Measurements from ENCODE around the gene TOMM20.

TOMM20 gene

DNA sequence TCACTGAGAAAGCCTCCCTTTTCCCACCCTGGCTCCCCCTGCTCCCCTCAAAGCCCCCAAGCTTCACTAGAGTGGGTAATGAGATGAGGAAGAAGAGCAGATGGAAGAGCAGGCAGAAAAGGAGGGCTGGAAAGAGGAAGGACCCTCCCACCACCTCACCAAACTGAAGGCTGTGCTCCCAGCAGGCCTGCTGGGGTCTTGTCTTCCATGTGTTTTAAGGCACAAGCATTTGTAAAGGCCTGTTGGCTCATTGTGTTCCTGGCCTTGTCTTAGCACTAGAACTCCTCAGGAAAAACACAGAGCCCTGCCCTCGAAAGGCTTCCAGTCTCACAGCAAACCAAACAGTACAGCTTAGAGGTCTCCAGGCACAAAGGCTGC is 51.5 kb downstream of the TOMM20 start:
- Histone ChIP-seq H3K27ac (ENCODE audit: low read length) (peak overlapping the region; percentile 33; the same call in 1 of the 2 replicates), H3K4me1 (ENCODE audit: low read length) (peaks cover 70% of the 10 kb centered on the region)

DNA sequence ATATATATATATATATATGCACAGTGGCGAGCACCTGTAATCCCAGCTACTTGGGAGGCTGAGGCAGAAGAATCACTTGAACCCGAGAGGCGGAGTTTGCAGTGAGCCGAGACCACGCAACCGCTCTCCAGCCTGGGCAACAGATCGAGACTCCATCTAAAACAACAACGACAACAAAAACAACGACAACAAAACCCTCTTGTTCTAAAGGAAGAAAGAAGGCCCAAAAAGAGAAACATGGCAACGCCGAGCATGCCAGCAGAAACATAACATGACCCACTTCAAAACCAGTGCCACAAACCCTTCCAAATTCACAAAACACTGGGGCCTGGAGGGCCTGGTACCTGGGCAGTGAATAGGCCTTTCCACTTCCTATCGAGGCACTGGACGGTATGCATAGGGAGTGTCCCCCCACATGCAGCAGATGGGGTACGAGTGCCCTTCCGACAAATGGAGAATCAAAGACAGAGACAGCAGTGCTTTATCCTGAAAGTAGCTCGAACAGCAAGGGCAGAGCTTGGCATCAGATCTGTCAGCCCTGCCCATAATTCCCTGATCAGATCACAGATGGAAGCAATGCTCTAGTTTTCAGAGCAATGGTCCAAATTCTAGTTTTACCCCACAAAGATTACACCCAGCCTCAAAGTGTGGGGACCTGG is 52.0 kb downstream of the TOMM20 start:
- no peaks in the 10 kb centered on the region for H3K27me3 ChIP-seq (replicated peaks; ENCODE audit: insufficient read depth, low read length)
- no peak overlapping the region for H3K9ac ChIP-seq (ENCODE audit: low read length)
- DNase-seq = no peak
- H3K36me3 ChIP-seq (replicated peaks; ENCODE audit: insufficient read depth, low read length) = no peaks in the 10 kb centered on the region
- H3K9me3 ChIP-seq (replicated peaks; ENCODE audit: insufficient read depth, low read length) = no peaks in the 10 kb centered on the region
- H3K79me2 ChIP-seq (ENCODE audit: low read length) = no peaks in the 10 kb centered on the region
- H4K20me1 ChIP-seq (ENCODE audit: insufficient read depth, low read length) = no peaks in the 10 kb centered on the region
- H3K4me2 ChIP-seq (ENCODE audit: low read depth, low read length) = no peak overlapping the region
- TF ChIP-seq, protein P1, sequence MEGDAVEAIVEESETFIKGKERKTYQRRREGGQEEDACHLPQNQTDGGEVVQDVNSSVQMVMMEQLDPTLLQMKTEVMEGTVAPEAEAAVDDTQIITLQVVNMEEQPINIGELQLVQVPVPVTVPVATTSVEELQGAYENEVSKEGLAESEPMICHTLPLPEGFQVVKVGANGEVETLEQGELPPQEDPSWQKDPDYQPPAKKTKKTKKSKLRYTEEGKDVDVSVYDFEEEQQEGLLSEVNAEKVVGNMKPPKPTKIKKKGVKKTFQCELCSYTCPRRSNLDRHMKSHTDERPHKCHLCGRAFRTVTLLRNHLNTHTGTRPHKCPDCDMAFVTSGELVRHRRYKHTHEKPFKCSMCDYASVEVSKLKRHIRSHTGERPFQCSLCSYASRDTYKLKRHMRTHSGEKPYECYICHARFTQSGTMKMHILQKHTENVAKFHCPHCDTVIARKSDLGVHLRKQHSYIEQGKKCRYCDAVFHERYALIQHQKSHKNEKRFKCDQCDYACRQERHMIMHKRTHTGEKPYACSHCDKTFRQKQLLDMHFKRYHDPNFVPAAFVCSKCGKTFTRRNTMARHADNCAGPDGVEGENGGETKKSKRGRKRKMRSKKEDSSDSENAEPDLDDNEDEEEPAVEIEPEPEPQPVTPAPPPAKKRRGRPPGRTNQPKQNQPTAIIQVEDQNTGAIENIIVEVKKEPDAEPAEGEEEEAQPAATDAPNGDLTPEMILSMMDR (IDR thresholded peaks at IDR 0.05; ENCODE audit: low read length) = no peak
- no peak for TF ChIP-seq EZH2phosphoT487 (IDR thresholded peaks at IDR 0.05; ENCODE audit: low read length)
- no peak for TF ChIP-seq EZH2 (optimal IDR thresholded peaks at IDR 0.05; ENCODE audit: low read depth, low read length)
- H2AFZ ChIP-seq (ENCODE audit: low read length) = no peak overlapping the region
- no peak overlapping the region for H3K4me3 ChIP-seq (ENCODE audit: low read length)
- H3K27ac ChIP-seq (ENCODE audit: low read length) = peak overlapping the region; percentile 33; the same call in 1 of the 2 replicates
- peaks cover 70% of the 10 kb centered on the region for H3K4me1 ChIP-seq (ENCODE audit: low read length)
- H3K9me2 ChIP-seq (replicated peaks; ENCODE audit: insufficient read depth, low read length) = no peaks in the 10 kb centered on the region
- H3F3A ChIP-seq (ENCODE audit: insufficient read depth, low read length) = peaks cover 64% of the 10 kb centered on the region

More for the DNA sequence above, 51.5 kb downstream of the TOMM20 start:
- Histone ChIP-seq H3K9me2 (replicated peaks; ENCODE audit: insufficient read depth, low read length) (no peaks in the 10 kb centered on the region), H3K4me2 (ENCODE audit: low read depth, low read length) (no peak overlapping the region), H3K9me3 (replicated peaks; ENCODE audit: insufficient read depth, low read length) (no peaks in the 10 kb centered on the region), H3K27me3 (replicated peaks; ENCODE audit: insufficient read depth, low read length) (no peaks in the 10 kb centered on the region), H3K79me2 (ENCODE audit: low read length) (no peaks in the 10 kb centered on the region), H3K9ac (ENCODE audit: low read length) (no peak overlapping the region), H3F3A (ENCODE audit: insufficient read depth, low read length) (peaks cover 64% of the 10 kb centered on the region), H3K36me3 (replicated peaks; ENCODE audit: insufficient read depth, low read length) (no peaks in the 10 kb centered on the region), H3K4me3 (ENCODE audit: low read length) (no peak overlapping the region), H2AFZ (ENCODE audit: low read length) (no peak overlapping the region), H4K20me1 (ENCODE audit: insufficient read depth, low read length) (no peaks in the 10 kb centered on the region)
- TF ChIP-seq, protein P1 (IDR thresholded peaks at IDR 0.05; ENCODE audit: low read length) = no peak
- TF ChIP-seq EZH2 (optimal IDR thresholded peaks at IDR 0.05; ENCODE audit: low read depth, low read length) (no peak), EZH2phosphoT487 (IDR thresholded peaks at IDR 0.05; ENCODE audit: low read length) (no peak)
- no peak for DNase-seq

DNA sequence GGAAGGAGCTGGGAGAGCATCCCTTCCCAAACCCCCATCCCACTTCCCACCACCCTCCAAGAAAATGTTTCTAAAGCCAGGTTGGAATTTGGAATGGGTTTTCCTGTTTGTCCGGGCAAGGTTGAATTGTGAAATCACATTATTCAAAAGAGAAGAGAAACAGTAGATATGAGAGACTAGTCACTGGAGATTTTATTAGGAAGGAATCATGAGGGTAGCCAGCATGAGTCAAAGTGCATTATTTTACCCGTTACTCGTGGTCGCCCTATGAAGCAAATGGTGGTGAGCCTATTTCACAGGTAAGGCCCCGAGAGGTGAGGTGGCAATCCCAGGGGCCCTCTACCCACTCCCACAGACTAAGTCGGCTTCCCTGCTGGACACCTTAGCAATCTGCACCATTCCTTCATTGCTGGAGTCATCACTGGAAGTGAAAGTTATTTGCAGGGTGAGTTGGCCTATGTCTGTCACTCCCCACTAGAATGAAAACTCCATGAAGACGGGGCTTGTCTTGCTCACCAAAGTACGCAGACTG is 52.8 kb downstream of the TOMM20 start:
- no peaks in the 10 kb centered on the region for H3K9me2 ChIP-seq (replicated peaks; ENCODE audit: insufficient read depth, low read length)
- H4K20me1 ChIP-seq (ENCODE audit: insufficient read depth, low read length) = no peaks in the 10 kb centered on the region
- H3K4me1 ChIP-seq (ENCODE audit: low read length) = peaks cover 66% of the 10 kb centered on the region
- H3K4me2 ChIP-seq (ENCODE audit: low read depth, low read length) = peak overlapping the region; percentile 88
- H3F3A ChIP-seq (ENCODE audit: insufficient read depth, low read length) = peaks cover 64% of the 10 kb centered on the region
- no peaks in the 10 kb centered on the region for H3K9me3 ChIP-seq (replicated peaks; ENCODE audit: insufficient read depth, low read length)
- H3K27ac ChIP-seq (ENCODE audit: low read length) = peak overlapping the region; percentile 97
- H3K4me3 ChIP-seq (ENCODE audit: low read length) = no peak overlapping the region
- H3K9ac ChIP-seq (ENCODE audit: low read length) = peak overlapping the region; percentile 90
- no peaks in the 10 kb centered on the region for H3K27me3 ChIP-seq (replicated peaks; ENCODE audit: insufficient read depth, low read length)
- H2AFZ ChIP-seq (ENCODE audit: low read length) = no peak overlapping the region
- no peak for DNase-seq
- TF ChIP-seq EZH2phosphoT487 (IDR thresholded peaks at IDR 0.05; ENCODE audit: low read length) = no peak
- no peaks in the 10 kb centered on the region for H3K36me3 ChIP-seq (replicated peaks; ENCODE audit: insufficient read depth, low read length)
- no peaks in the 10 kb centered on the region for H3K79me2 ChIP-seq (ENCODE audit: low read length)
